ENCODE measurements around the gene OBSL1. TPM values are rescaled to one million over a fixed set of nuclear protein-coding genes. Genes with fewer than 3 reads are reported as not detected.

Gene OBSL1
- total RNA-seq, 4 donors from 2014 or later = 51.9 to 123 (median 99.2) TPM

- TF ChIP-seq CTCF (IDR thresholded peaks at IDR 0.05) (no peak), POLR2AphosphoS5 (IDR thresholded peaks at IDR 0.05) (no peak), EP300 (IDR thresholded peaks at IDR 0.05) (no peak), POLR2A (IDR thresholded peaks at IDR 0.05; ENCODE audit: low read depth) (no peak)
- no peaks in the 10 kb centered on the region for H3K27me3 ChIP-seq
- peak overlapping the region in 3 of 4 donors; percentile 75 to 77 (median 77) for H3K27ac ChIP-seq (replicated peaks in 1 of 4)
- H3K9me3 ChIP-seq = no peaks in the 10 kb centered on the region
- intact Hi-C loops (cut with DNase I) = no loop called here
- 87% methylated on average over 15 of the region's 15 CpGs for WGBS
- DNase-seq (ENCODE audit: extremely low spot score) = no peak
- peaks cover 0 to 17% (median 15%) of the 10 kb centered on the region in 4 donors for H3K4me1 ChIP-seq
- H3K36me3 ChIP-seq = peaks cover 41 to 90% (median 76%) of the 10 kb centered on the region in 4 donors
- H3K4me3 ChIP-seq = no peak overlapping the region
These were observed 37.1 kb upstream of the OBSL1 start for GRCh38 chr2:219608399-219608964.

GRCh38 chr2:219607931-219608330 is 36.6 kb upstream of the OBSL1 start:
- 91% methylated on average over 14 of the region's 15 CpGs for WGBS
- no peak overlapping the region for H3K27ac ChIP-seq (replicated peaks in 1 of 4)
- no peaks in the 10 kb centered on the region for H3K27me3 ChIP-seq
- no peaks in the 10 kb centered on the region for H3K9me3 ChIP-seq
- no peak for DNase-seq (ENCODE audit: extremely low spot score)
- peaks cover 0 to 17% (median 15%) of the 10 kb centered on the region in 4 donors for H3K4me1 ChIP-seq
- peaks cover 41 to 95% (median 81%) of the 10 kb centered on the region in 4 donors for H3K36me3 ChIP-seq
- intact Hi-C loops (cut with DNase I) = no loop called here
- no peak for TF ChIP-seq POLR2A (IDR thresholded peaks at IDR 0.05; ENCODE audit: low read depth)
- no peak for TF ChIP-seq POLR2AphosphoS5 (IDR thresholded peaks at IDR 0.05)
- TF ChIP-seq CTCF (IDR thresholded peaks at IDR 0.05) = no peak
- TF ChIP-seq EP300 (IDR thresholded peaks at IDR 0.05) = no peak
- H3K4me3 ChIP-seq = no peak overlapping the region

GRCh38 chr2:219605607-219605954 is 34.2 kb upstream of the OBSL1 start:
- Histone ChIP-seq H3K27ac (replicated peaks in 1 of 4) (no peak overlapping the region), H3K4me1 (peaks cover 0 to 16% (median 15%) of the 10 kb centered on the region in 4 donors), H3K27me3 (no peaks in the 10 kb centered on the region), H3K4me3 (no peak overlapping the region), H3K9me3 (no peaks in the 10 kb centered on the region), H3K36me3 (peaks cover 44 to 91% (median 80%) of the 10 kb centered on the region in 4 donors)
- TF ChIP-seq POLR2A (IDR thresholded peaks at IDR 0.05; ENCODE audit: low read depth) = no peak
- TF ChIP-seq CTCF (IDR thresholded peaks at IDR 0.05) = no peak
- no peak for TF ChIP-seq EP300 (IDR thresholded peaks at IDR 0.05)
- TF ChIP-seq POLR2AphosphoS5 (IDR thresholded peaks at IDR 0.05) = no peak
- no peak for DNase-seq (ENCODE audit: extremely low spot score)
- intact Hi-C loops (cut with DNase I) = no loop called here
- WGBS = 90% methylated on average over 6 of the region's 6 CpGs

GRCh38 chr2:219603771-219604170 is 32.4 kb upstream of the OBSL1 start:
- DNase-seq (ENCODE audit: extremely low spot score) = no peak
- H3K9me3 ChIP-seq = no peaks in the 10 kb centered on the region
- peaks cover under 1 to 8% (median 2%) of the 10 kb centered on the region in 4 donors for H3K4me1 ChIP-seq
- intact Hi-C loops (cut with DNase I) = no loop called here
- H3K27ac ChIP-seq (replicated peaks in 1 of 4) = no peak overlapping the region
- no peak overlapping the region for H3K4me3 ChIP-seq
- H3K27me3 ChIP-seq = no peaks in the 10 kb centered on the region
- H3K36me3 ChIP-seq = peaks cover 40 to 79% (median 70%) of the 10 kb centered on the region in 4 donors
- TF ChIP-seq CTCF (IDR thresholded peaks at IDR 0.05) (no peak), POLR2AphosphoS5 (IDR thresholded peaks at IDR 0.05) (no peak), EP300 (IDR thresholded peaks at IDR 0.05) (no peak), POLR2A (IDR thresholded peaks at IDR 0.05; ENCODE audit: low read depth) (no peak)
- 79% methylated on average over 5 of the region's 5 CpGs for WGBS
